HG03469 (cell line): ENCODE results near the gene MLNR.

ENCODE experiments used
- ATAC-seq: cut with Tn5 transposase; IDR thresholded peaks from one replicate; pipeline ENCODE4 v1.9.1; 2021; ENCODE audit warnings: mild to moderate bottlenecking, moderate library complexity, moderate number of reproducible peaks; ENCODE audit not compliant: unreplicated experiment

MLNR gene

GRCh38 chr13:49225223-49226042, 5.3 kb downstream of the MLNR start:
- no peak for ATAC-seq

GRCh38 chr13:49226613-49227012, 6.5 kb downstream of the MLNR start:
- no peak for ATAC-seq

- no peak for ATAC-seq
Measured at GRCh38 chr13:49234741-49235140, 14.6 kb downstream of the MLNR start.

- ATAC-seq = no peak
Measured at GRCh38 chr13:49235856-49236431, 15.8 kb downstream of the MLNR start.

- no peak for ATAC-seq
Measured at GRCh38 chr13:49238621-49239020, 18.5 kb downstream of the MLNR start.

GRCh38 chr13:49240017-49240416, 19.9 kb downstream of the MLNR start:
- no peak for ATAC-seq

GRCh38 chr13:49241296-49241695, 21.2 kb downstream of the MLNR start:
- no peak for ATAC-seq

GRCh38 chr13:49245101-49245500, 25.0 kb downstream of the MLNR start:
- ATAC-seq = no peak

GRCh38 chr13:49246850-49247642, 26.9 kb downstream of the MLNR start:
- ATAC-seq = peak; percentile 25

GRCh38 chr13:49247643-49248621, 27.8 kb downstream of the MLNR start, which contains the start of gene CDADC1:
Gene CDADC1 (plus strand): TSS chr13:49247925. CDS start chr13:49248038, 113 bp downstream.
- ATAC-seq = peak; percentile 92

GRCh38 chr13:49248622-49249002, 28.5 kb downstream of the MLNR start:
- ATAC-seq = no peak

GRCh38 chr13:49251326-49251725, 31.2 kb downstream of the MLNR start:
- no peak for ATAC-seq

GRCh38 chr13:49253310-49253709, 33.2 kb downstream of the MLNR start:
- no peak for ATAC-seq

GRCh38 chr13:49254007-49254406, 33.9 kb downstream of the MLNR start:
- ATAC-seq = no peak

GRCh38 chr13:49256841-49257240, 36.7 kb downstream of the MLNR start:
- no peak for ATAC-seq

- no peak for ATAC-seq
Measured at GRCh38 chr13:49258089-49258796, 38.1 kb downstream of the MLNR start.

GRCh38 chr13:49259586-49259985, 39.4 kb downstream of the MLNR start:
- ATAC-seq = no peak

- ATAC-seq = no peak
Measured at GRCh38 chr13:49262634-49263033, 42.5 kb downstream of the MLNR start.

- ATAC-seq = no peak
Measured at GRCh38 chr13:49265822-49266221, 45.7 kb downstream of the MLNR start.

- ATAC-seq = no peak
Measured at GRCh38 chr13:49271264-49271663, 51.1 kb downstream of the MLNR start.
